ENCODE results near the gene CCDC185.

Gene CCDC185

DNA sequence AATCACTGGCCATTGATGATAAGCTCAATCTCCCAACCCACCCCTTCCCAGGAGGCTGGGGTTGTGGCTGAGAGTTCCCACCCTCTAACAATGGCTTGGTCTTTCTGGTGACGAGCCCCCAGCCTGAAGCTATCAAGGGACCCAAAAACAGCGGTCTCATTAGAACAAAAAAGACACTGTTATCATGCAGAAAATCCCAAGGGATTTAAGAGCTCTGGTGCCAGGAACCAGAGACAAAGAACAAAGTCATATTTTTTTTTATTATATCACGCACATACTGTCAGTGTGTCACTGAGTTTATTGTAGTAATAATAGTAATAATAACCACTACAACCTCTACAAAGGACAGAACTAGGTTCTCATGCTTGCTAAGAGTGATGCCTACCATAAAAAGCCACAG lies 43.9 kb downstream of the CCDC185 start:
- DNase-seq: no peak

DNA sequence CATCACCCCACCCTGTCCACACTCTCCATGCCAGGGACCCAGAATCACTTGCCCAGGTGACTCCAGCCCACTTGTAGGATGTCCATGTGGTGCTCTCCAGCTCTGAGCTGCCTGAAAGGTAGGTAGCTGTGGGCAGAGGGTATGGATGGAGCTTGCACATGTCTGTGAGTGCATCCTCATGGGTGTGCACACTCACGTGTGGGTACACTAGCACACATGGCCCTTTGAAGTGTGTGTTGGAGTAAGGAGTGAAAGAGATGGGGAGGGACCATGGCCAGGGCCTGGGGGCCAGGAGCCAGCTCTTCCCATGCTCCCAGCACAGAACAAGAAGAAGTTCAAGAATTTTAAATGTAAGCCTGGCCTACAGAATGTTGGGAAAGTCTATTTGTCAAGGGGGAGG lies 50.2 kb downstream of the CCDC185 start:
- DNase-seq: no peak

DNA sequence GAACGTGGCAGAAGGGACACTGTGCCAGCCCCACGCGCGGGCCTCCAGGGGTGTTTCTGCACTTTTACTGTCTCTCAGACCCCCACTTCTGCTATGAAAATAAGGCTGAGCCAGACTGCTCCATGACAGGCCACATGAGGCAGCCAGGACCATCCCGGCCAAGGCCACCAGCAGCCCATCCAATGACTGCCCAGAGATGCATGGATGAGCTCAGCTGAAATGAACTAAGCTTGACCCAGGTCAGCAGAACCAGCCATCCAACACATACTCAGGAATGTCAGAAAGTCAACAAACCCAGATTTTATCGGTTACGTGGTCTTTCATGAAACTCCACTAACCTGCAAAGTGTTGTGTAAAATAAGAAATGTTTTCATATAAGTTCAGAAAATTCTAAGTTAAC lies 51.2 kb downstream of the CCDC185 start:
- DNase-seq: no peak

All from activated CD4-positive, alpha-beta T cell treated with anti-CD3 and anti-CD28 coated beads for 48 hours (primary cell).